Measurements from ENCODE around the gene ATP11C. TPM values are rescaled to one million over a fixed set of nuclear protein-coding genes. Genes with fewer than 3 reads are reported as not detected.
A peak's percentile ranks its signal among the peaks of the same experiment; 100 is the strongest.
"Not testable (repeated sequence)": the region's sequence is repeated elsewhere in the genome, so short reads cannot be mapped to it uniquely, and the experiment has no call there.

Gene ATP11C
- total and polyA plus RNA-seq, 2 experiments from 2014 or later: 8.5 to 22.3 TPM

- no peak for TF ChIP-seq CTCF (IDR thresholded peaks at IDR 0.05; ENCODE audit: poor library complexity)
- TF ChIP-seq EZH2 (IDR thresholded peaks at IDR 0.05; ENCODE audit: borderline replicate concordance): no peak
- no peak for TF ChIP-seq EZH2phosphoT487 (IDR thresholded peaks at IDR 0.05; ENCODE audit: low read depth, severe bottlenecking, unreplicated experiment)
- peak; percentile 5 for DNase-seq (ENCODE audit: low spot score)
- Histone ChIP-seq H3K9me3 (ENCODE audit: low read depth) (no peaks in the 10 kb centered on the region), H3K79me2 (no peaks in the 10 kb centered on the region), H3K4me1 (ENCODE audit: insufficient read depth) (no peaks in the 10 kb centered on the region), H3K27ac (no peak overlapping the region), H2AFZ (no peak overlapping the region), H3K9me2 (replicated peaks; ENCODE audit: insufficient read depth) (no peaks in the 10 kb centered on the region), H3K4me2 (peak overlapping the region; percentile 80), H3K36me3 (replicated peaks; ENCODE audit: insufficient read depth, low read depth) (no peaks in the 10 kb centered on the region), H3K4me3 (no peak overlapping the region), H3K27me3 (peaks cover 11% of the 10 kb centered on the region), H4K20me1 (ENCODE audit: insufficient read depth, poor library complexity, severe bottlenecking) (no peaks in the 10 kb centered on the region)
- WGBS (ENCODE audit: low lambda C conversion rate, missing lambda C conversion rate): 50% methylated on average over 46 of the region's 52 CpGs
Measured at GRCh38 chrX:139691843-139692505, 240.9 kb downstream of the ATP11C start.

DNA sequence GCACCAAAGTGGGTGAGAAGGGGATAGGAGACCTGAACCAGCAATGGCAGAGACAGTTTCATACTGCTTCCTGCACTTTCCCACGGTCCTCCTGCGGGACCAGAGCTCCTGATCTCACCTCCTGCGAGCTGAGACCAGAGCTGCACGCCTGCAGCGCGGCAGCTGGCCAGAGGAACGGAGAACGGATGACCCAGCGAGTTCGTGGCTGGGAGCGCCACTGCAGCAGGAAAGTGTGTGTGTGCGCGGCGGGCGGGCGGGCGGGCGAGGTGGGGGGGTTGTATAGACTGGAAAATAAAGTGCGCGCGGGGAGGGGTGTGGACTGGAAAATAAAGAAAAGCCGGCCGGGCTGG lies 241.4 kb downstream of the ATP11C start:
- TF ChIP-seq EZH2phosphoT487 (IDR thresholded peaks at IDR 0.05; ENCODE audit: low read depth, severe bottlenecking, unreplicated experiment) (no peak), EZH2 (IDR thresholded peaks at IDR 0.05; ENCODE audit: borderline replicate concordance) (no peak), CTCF (IDR thresholded peaks at IDR 0.05; ENCODE audit: poor library complexity) (no peak)
- 22% methylated on average over 13 of the region's 23 CpGs for WGBS (ENCODE audit: low lambda C conversion rate, missing lambda C conversion rate)
- no peak overlapping the region for H2AFZ ChIP-seq

DNA sequence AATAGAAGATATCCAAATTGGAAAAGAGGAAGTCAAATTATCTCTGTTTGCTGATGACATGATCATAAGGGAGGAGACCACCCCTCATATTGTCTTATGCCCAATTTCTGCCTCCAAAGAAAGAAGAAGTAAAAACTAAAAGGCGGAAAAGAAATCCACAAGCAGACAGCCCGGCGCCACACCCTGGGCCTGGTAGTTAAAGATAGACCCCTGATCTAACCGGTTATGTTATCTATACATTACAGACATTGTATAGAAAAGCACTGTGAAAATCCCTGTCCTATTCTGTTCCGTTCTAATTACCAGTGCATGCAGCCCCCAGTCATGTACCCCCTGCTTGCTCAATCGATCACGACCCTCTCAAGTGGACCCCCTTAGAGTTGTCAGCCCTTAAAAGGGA lies 247.7 kb downstream of the ATP11C start:
- H3K4me3 ChIP-seq; DNase-seq (ENCODE audit: low spot score); H4K20me1 ChIP-seq (ENCODE audit: insufficient read depth, poor library complexity, severe bottlenecking); H3K79me2 ChIP-seq; H3K4me2 ChIP-seq; H3K9me2 ChIP-seq (replicated peaks; ENCODE audit: insufficient read depth); H3K27ac ChIP-seq; H3K36me3 ChIP-seq (replicated peaks; ENCODE audit: insufficient read depth, low read depth); H3K9me3 ChIP-seq (ENCODE audit: low read depth); H3K4me1 ChIP-seq (ENCODE audit: insufficient read depth); H2AFZ ChIP-seq; H3K27me3 ChIP-seq: not testable (repeated sequence)
- 80% methylated on average over 7 of the region's 7 CpGs for WGBS (ENCODE audit: low lambda C conversion rate, missing lambda C conversion rate)

More for the DNA sequence above, 241.4 kb downstream of the ATP11C start:
- no peaks in the 10 kb centered on the region for H4K20me1 ChIP-seq (ENCODE audit: insufficient read depth, poor library complexity, severe bottlenecking)
- no peaks in the 10 kb centered on the region for H3K79me2 ChIP-seq
- H3K36me3 ChIP-seq (replicated peaks; ENCODE audit: insufficient read depth, low read depth): no peaks in the 10 kb centered on the region
- H3K9me2 ChIP-seq (replicated peaks; ENCODE audit: insufficient read depth): no peaks in the 10 kb centered on the region
- H3K4me3 ChIP-seq: no peak overlapping the region
- H3K9me3 ChIP-seq (ENCODE audit: low read depth): no peaks in the 10 kb centered on the region
- peaks cover 11% of the 10 kb centered on the region for H3K27me3 ChIP-seq
- DNase-seq (ENCODE audit: low spot score): peak; percentile 5
- H3K4me1 ChIP-seq (ENCODE audit: insufficient read depth): no peaks in the 10 kb centered on the region
- H3K4me2 ChIP-seq: peak overlapping the region; percentile 80
- no peak overlapping the region for H3K27ac ChIP-seq

- Histone ChIP-seq H3K4me1 (ENCODE audit: insufficient read depth) (no peaks in the 10 kb centered on the region), H3K9me3 (ENCODE audit: low read depth) (no peaks in the 10 kb centered on the region), H3K27me3 (no peaks in the 10 kb centered on the region), H3K4me3 (no peak overlapping the region), H3K79me2 (no peaks in the 10 kb centered on the region), H3K27ac (no peak overlapping the region), H2AFZ (no peak overlapping the region), H3K9me2 (replicated peaks; ENCODE audit: insufficient read depth) (no peaks in the 10 kb centered on the region), H3K36me3 (replicated peaks; ENCODE audit: insufficient read depth, low read depth) (no peaks in the 10 kb centered on the region), H3K4me2 (no peak overlapping the region), H4K20me1 (ENCODE audit: insufficient read depth, poor library complexity, severe bottlenecking) (no peaks in the 10 kb centered on the region)
- TF ChIP-seq EZH2 (IDR thresholded peaks at IDR 0.05; ENCODE audit: borderline replicate concordance) (no peak), EZH2phosphoT487 (IDR thresholded peaks at IDR 0.05; ENCODE audit: low read depth, severe bottlenecking, unreplicated experiment) (no peak)
- WGBS (ENCODE audit: low lambda C conversion rate, missing lambda C conversion rate): 62% methylated on average over 3 of the region's 3 CpGs
- DNase-seq (ENCODE audit: low spot score): no peak
Measured at GRCh38 chrX:139680356-139680755, 252.5 kb downstream of the ATP11C start.

MicroRNA genes within 50 kb of the gene (microRNA counts, 767-probe panel; counts per million panel counts)
- microRNA hsa-miR-505-3p: not detected

Small RNA genes lying within 50 kb of the gene (microRNA-seq; reads per million reads assigned to microRNA genes)
- 481 reads per million, percentile 72 among the genes with 10 or more reads in this experiment for gene MIR505

Small RNA genes lying within 50 kb of the gene (small RNA-seq; reads per million reads assigned to genes)
- 3.7 reads per million, percentile 91 among the genes with 10 or more reads in this experiment for gene MIR505
- gene RF00425: not detected
- gene RF01210: not detected
- gene RNU6ATAC23P: not detected

Other genes with a start within 250 kb of the ATP11C start
- gene MCF2, start 224.9 kb downstream of the ATP11C start, total RNA-seq: 0.13 TPM in 1 of 2 replicates, not detected in the other
- gene MCF2, start 224.9 kb downstream of the ATP11C start, polyA plus RNA-seq: not detected in 2 replicates
- gene CXorf66, start 32.5 kb upstream of the ATP11C start, total RNA-seq: not detected in 2 replicates
- not detected in 2 replicates for gene CXorf66, start 32.5 kb upstream of the ATP11C start, polyA plus RNA-seq

Measured in hepatocyte (in vitro differentiated cells).